Common myeloid progenitor, CD34-positive (primary cell): ENCODE measurements around the gene PORCN. TPM values are rescaled to one million over a fixed set of nuclear protein-coding genes. Genes with fewer than 3 reads are reported as not detected.

Experiments
- CTCF ChIA-PET: fragments of 350-600 bp; sonication (Branson Sonifier 250); formaldehyde crosslinking; loops from one replicate; lab custom pipeline; 2021; ENCODE audit warnings: antibody characterized with exemption; lab: Charles Lee
- POLR2A ChIA-PET: fragments of 350-600 bp; sonication (Branson Sonifier 250); formaldehyde crosslinking; loops from one replicate; lab custom pipeline; 2021; ENCODE audit warnings: antibody characterized with exemption; lab: Charles Lee
- DNase-seq, 3 donors: peaks; one replicate each; pipeline versions ENCODE4 v3.0.0 to v3.0.0-alpha.2; 2013
- H3K27ac ChIP-seq, 2 experiments: 1 replicate in 1 of 2; 2 replicates in 1 of 2; pipeline ENCODE4 v1.7.0; 2013; ENCODE audit warnings: inconsistent platforms in 2 of 2, low read length in 2 of 2, mild to moderate bottlenecking in 2 of 2, low read depth in 1 of 2, moderate library complexity in 1 of 2; ENCODE audit not compliant: severe bottlenecking in 2 of 2, insufficient read depth in 1 of 2, poor library complexity in 1 of 2
- H3K27me3 ChIP-seq, 5 experiments: replicated peaks in 2 of 5; 1 replicate in 3 of 5; 2 replicates in 2 of 5; pipeline versions ENCODE4 v1.6.1 to v1.7.0; 2013; ENCODE audit warnings: low read length in 4 of 5, mild to moderate bottlenecking in 2 of 5, moderate library complexity in 2 of 5, inconsistent platforms in 1 of 5; ENCODE audit not compliant: insufficient read depth in 5 of 5, control insufficient read depth in 4 of 5
- H3K36me3 ChIP-seq, 4 experiments: 1 replicate in 2 of 4; 2 replicates in 2 of 4; pipeline versions ENCODE4 v1.6.1 to v1.7.0; 2013; ENCODE audit warnings: low read length in 3 of 4, control low read depth in 1 of 4, mild to moderate bottlenecking in 1 of 4; ENCODE audit not compliant: control insufficient read depth in 4 of 4, insufficient read depth in 4 of 4
- H3K4me1 ChIP-seq, 4 experiments: 1 replicate in 3 of 4; 2 replicates in 1 of 4; pipeline versions ENCODE4 v1.6.1 to v1.7.1; 2013; ENCODE audit warnings: low read length in 3 of 4, mild to moderate bottlenecking in 3 of 4, control low read depth in 1 of 4, inconsistent platforms in 1 of 4, moderate library complexity in 1 of 4; ENCODE audit not compliant: control insufficient read depth in 4 of 4, insufficient read depth in 4 of 4; ENCODE audit errors: control extremely low read depth in 1 of 4
- H3K4me3 ChIP-seq, 7 experiments: 1 replicate in 4 of 7; 2 replicates in 3 of 7; pipeline versions ENCODE4 v1.5.1 to v1.7.0; 2013; ENCODE audit warnings: mild to moderate bottlenecking in 7 of 7, low read length in 6 of 7, moderate library complexity in 6 of 7, inconsistent platforms in 2 of 7, low read depth in 2 of 7, control low read depth in 1 of 7; ENCODE audit not compliant: insufficient read depth in 4 of 7, control insufficient read depth in 1 of 7; ENCODE audit errors: extremely low read depth in 1 of 7
- H3K9me3 ChIP-seq, 5 experiments: 1 replicate in 4 of 5; 2 replicates in 1 of 5; pipeline versions ENCODE4 v1.6.1 to v1.7.1; 2013; ENCODE audit warnings: low read length in 4 of 5, mild to moderate bottlenecking in 2 of 5, inconsistent platforms in 1 of 5, low read depth in 1 of 5, moderate library complexity in 1 of 5; ENCODE audit not compliant: control insufficient read depth in 4 of 5, insufficient read depth in 2 of 5; ENCODE audit errors: control extremely low read depth in 1 of 5
- WGBS: methylation state at CpG from one replicate; pipeline ENCODE4 v1.1.5; 2013; ENCODE audit not compliant: insufficient coverage; 5-methylcytosine and 5-hydroxymethylcytosine counted together
- polyA plus RNA-seq: library from polyadenylated mRNA; unstranded; fragments of 120-200 nt; gene quantifications from one replicate; pipeline ENCODE4 v1.2.1, GENCODE V29; 2013

Gene PORCN
- polyA plus RNA-seq = 11.1 TPM

DNA sequence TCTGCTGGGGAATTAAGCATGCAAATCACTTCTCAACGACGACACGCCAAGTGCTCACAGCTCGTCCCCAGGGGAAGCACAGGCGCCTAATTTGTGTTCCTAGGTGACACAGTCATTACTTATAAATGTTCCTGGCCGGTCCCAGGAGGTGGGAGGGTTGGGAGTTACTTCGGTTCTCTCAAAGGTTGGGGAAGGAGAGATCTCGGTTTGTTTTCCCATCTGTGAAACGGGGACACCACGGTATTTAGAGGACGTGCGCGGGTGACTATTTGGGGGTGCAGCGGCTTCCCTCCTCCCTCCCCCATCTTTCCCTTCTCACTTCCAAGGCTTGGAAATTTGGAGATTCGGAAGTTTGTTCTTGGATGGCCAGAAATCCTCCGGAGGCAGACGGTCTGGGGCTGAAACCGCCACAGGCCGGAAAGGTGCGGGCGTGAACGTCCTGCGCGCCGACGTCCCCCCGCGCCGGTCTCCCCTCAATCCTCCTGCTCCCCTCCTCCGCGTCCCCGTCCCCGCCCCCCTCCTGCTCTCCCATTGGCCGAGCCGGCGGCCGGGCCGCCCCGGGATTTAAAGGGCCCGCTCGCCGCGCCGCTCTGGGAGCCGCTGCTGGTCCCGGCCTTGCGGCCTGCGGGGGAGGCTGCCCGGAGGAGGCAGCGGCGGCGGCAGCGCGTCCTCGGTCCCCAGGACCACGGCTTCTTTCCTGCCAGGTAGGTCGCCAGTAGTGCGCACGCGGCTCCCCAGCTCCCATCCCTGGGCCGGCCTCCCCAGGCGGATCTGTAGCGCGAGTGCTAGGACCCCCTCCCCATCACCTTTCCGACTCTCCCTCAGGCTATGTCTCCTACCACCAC is at the start of gene PORCN:
Gene PORCN, plus strand, starts transcription at position 593 of the 845 bp plus-strand sequence. CDS start 829 bp downstream, outside the sequence.
- Histone ChIP-seq H3K27me3 (peaks cover 0 to 3% (median 0%) of the 10 kb centered on the region in 5 experiments), H3K4me1 (peaks cover 0 to 12% (median 0%) of the 10 kb centered on the region in 4 experiments), H3K27ac (peak within 1 kb of the TSS in 1 of 2 experiments; percentile 71), H3K9me3 (peaks cover 0 to 3% (median 0%) of the 10 kb centered on the region in 5 experiments), H3K4me3 (peak within 1 kb of the TSS; percentile 38 to 86 (median 73)), H3K36me3 (no peaks in the 10 kb centered on the region)
- peak; percentile 54 to 79 (median 71) for DNase-seq
- ChIA-PET POLR2A (no interaction called here), CTCF (interaction anchor here (1.5 kb wide), 1 partner anchor 31 kb away, joined by 3 read pairs; the partner anchor contains the start of gene TBC1D25)
- WGBS = 39% methylated on average over 49 of the region's 65 CpGs

DNA sequence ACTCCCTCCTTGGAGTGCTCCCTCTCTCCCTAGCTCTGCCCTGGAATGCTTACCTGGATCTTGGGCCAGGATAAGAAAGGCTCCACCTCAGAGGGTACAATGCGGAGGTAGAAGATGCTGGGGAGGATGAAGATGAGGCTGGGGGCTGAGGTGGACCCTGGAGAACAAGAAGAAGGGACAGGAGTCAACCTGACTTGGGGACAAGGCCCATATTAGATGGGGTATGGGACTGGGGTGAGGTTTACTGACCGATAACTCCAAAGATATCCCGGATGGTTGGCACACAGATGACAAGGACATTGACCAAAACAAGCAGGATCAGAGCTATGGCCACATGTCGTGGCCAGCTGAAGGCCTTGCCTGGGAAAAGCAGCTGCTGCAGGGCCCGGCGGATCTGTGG is 49.3 kb upstream of the PORCN start:
- Histone ChIP-seq H3K9me3 (no peaks in the 10 kb centered on the region), H3K4me1 (no peaks in the 10 kb centered on the region), H3K27ac (no peak overlapping the region), H3K4me3 (no peak overlapping the region), H3K36me3 (peaks cover 0 to 45% (median 27%) of the 10 kb centered on the region in 4 experiments), H3K27me3 (no peaks in the 10 kb centered on the region)
- 93% methylated on average over 6 of the region's 6 CpGs for WGBS
- ChIA-PET CTCF (no interaction called here), POLR2A (no interaction called here)
- no peak for DNase-seq

DNA sequence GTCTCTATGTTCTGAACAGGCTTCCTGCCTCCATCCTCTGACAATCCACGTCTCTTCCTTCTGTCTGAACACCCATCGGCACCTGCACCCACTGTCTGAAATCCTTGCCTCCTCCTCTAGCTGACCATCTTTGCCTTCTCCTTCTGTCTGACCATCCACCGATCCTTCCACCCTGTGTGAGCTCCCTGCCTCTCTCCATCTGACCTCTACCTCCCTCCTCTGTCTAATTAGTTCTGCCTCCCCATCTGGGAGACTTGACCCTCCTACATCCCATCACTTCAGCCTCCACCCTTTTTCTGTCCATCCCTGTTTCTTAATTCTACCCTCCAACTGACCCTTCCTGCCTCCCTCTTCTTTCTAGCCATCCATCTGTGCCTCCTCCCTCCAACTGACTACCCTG is 48.8 kb upstream of the PORCN start:
- Histone ChIP-seq H3K27ac (no peak overlapping the region), H3K9me3 (no peaks in the 10 kb centered on the region), H3K4me3 (no peak overlapping the region), H3K36me3 (peaks cover 0 to 45% (median 27%) of the 10 kb centered on the region in 4 experiments), H3K27me3 (no peaks in the 10 kb centered on the region), H3K4me1 (no peaks in the 10 kb centered on the region)
- 81% methylated on average over 3 of the region's 3 CpGs for WGBS
- POLR2A ChIA-PET = no interaction called here
- CTCF ChIA-PET = no interaction called here
- DNase-seq = no peak

DNA sequence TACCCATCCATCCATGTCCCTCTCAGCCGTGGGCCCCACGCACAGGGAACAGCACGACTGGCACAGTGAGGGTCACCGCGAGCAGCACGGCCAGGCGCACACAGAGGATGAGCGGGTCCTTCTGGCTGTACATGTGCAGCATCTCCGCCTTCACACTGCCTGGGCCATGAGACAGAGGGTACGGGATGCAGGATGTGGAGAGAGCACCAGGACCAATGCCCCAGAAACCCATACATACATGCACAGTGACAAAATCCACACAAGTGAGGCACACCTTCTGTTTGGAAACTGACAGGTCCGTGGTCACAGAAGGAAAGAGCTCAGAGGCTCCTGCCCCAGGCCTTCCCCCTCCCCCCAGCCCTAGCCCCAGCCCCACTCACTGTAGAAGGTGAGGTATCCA is 48.2 kb upstream of the PORCN start:
- no peaks in the 10 kb centered on the region for H3K27me3 ChIP-seq
- H3K27ac ChIP-seq = no peak overlapping the region
- H3K36me3 ChIP-seq = peaks cover 0 to 49% (median 30%) of the 10 kb centered on the region in 4 experiments
- no peak for DNase-seq
- ChIA-PET POLR2A (no interaction called here), CTCF (no interaction called here)
- H3K4me3 ChIP-seq = no peak overlapping the region
- WGBS = 93% methylated on average over 8 of the region's 11 CpGs
- no peaks in the 10 kb centered on the region for H3K4me1 ChIP-seq
- H3K9me3 ChIP-seq = no peaks in the 10 kb centered on the region

DNA sequence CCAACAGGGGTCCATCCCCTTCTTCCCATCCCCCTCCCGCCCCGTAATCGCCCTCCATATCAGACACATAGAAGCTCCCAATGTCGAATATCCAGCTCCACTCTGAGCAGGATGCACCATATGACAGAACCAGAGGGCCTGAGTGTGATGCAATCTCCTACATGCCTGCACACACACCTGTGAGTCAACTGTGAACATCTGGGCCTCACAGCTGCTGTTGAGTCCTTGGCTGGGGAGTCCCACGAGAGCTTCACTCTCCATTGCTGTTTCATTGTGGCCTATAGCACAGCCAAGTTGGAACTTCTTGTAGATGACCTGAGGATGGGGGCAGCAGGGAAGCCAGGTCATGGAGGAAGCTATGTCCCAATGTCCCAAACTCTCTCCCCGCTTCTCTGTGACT is 47.0 kb upstream of the PORCN start:
- H3K4me3 ChIP-seq = no peak overlapping the region
- CTCF ChIA-PET = interaction anchor here (0.7 kb wide), 1 partner anchor 169 kb away, joined by 3 read pairs; no protein-coding TSS in a partner anchor
- H3K27me3 ChIP-seq = no peaks in the 10 kb centered on the region
- 93% methylated on average over 3 of the region's 6 CpGs for WGBS
- H3K4me1 ChIP-seq = peaks cover 0 to 2% (median 0%) of the 10 kb centered on the region in 4 experiments
- H3K9me3 ChIP-seq = no peaks in the 10 kb centered on the region
- POLR2A ChIA-PET = no interaction called here
- DNase-seq = no peak
- no peak overlapping the region for H3K27ac ChIP-seq
- H3K36me3 ChIP-seq = peaks cover 0 to 55% (median 31%) of the 10 kb centered on the region in 4 experiments

DNA sequence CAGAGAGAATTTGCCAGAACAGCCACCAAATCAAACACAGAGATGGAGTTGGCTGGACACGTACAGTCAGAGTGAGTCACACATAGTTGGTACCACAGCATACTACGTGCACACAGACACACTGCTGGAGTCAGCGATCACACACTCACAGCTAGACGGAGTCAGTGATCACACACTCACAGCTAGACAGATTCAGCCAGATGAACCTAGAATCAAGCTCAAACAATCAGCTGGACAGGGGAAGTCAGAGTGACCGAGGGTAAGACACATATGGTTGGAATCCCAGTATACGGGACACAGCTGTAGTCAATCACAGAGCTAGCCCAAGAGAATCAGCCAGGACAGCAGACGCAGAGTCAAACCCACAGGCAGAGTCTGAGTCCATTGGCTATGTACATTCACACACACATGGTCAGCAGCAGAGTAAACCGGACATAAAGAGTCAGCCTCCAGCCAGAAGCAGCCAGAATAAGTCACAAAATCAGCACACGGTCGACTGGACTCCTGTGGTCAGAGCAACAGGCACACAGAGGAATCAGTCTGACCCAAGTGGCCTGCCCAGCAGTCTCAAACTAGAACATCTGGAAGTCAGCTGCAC is 43.4 kb upstream of the PORCN start:
- WGBS = 94% methylated on average over 9 of the region's 10 CpGs
- POLR2A ChIA-PET = no interaction called here
- CTCF ChIA-PET = no interaction called here
- no peak for DNase-seq
- Histone ChIP-seq H3K9me3 (no peaks in the 10 kb centered on the region), H3K4me1 (peaks cover 0 to 20% (median 12%) of the 10 kb centered on the region in 4 experiments), H3K27me3 (no peaks in the 10 kb centered on the region), H3K4me3 (no peak overlapping the region), H3K27ac (no peak overlapping the region), H3K36me3 (peaks cover 0 to 31% (median 21%) of the 10 kb centered on the region in 4 experiments)

DNA sequence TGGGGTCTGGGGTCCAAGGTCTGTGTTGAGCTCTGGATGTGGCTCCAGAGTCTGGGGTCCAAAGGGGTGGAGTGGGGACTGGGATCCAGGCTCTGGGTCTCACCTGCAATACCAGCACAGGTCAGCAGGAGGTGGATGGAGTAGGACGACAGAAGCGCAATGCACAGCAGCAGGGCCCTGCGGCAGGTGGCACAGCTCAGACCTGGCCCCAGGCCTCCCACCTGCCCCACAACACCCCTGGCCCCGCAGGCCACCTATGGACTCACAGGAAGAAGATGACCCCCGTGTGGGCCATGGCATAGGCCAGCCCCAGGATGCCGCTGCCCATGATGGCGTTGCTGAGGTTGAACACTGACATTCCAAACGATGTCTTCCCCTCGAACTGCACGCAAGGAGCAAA is 42.1 kb upstream of the PORCN start:
- H3K27me3 ChIP-seq = no peaks in the 10 kb centered on the region
- CTCF ChIA-PET = interaction anchor here (1.4 kb wide), 1 partner anchor 8 kb away, joined by 3 read pairs; no protein-coding TSS in a partner anchor
- H3K4me1 ChIP-seq = peaks cover 0 to 20% (median 12%) of the 10 kb centered on the region in 4 experiments
- POLR2A ChIA-PET = no interaction called here
- H3K27ac ChIP-seq = no peak overlapping the region
- no peaks in the 10 kb centered on the region for H3K9me3 ChIP-seq
- H3K4me3 ChIP-seq = no peak overlapping the region
- peaks cover 0 to 21% (median 13%) of the 10 kb centered on the region in 4 experiments for H3K36me3 ChIP-seq
- 85% methylated on average over 5 of the region's 10 CpGs for WGBS
- DNase-seq = no peak
